Renal pelvis (tissue), 4 donors: ENCODE results near the gene SLC9A2. TPM values are rescaled to one million over a fixed set of nuclear protein-coding genes. Genes with fewer than 3 reads are reported as not detected.

Source experiments
- DNase-seq: peaks from one replicate; pipeline ENCODE4 v3.0.0-alpha.2; 2013
- polyA plus RNA-seq, 3 donors: library from polyadenylated mRNA; unstranded; fragments of 120-200 nt; gene quantifications; one replicate each; pipeline ENCODE4 v1.2.1, GENCODE V29; 2013; ENCODE audit not compliant: insufficient read length in 3 of 3

SLC9A2 gene
- polyA plus RNA-seq, 3 donors = 5.1 to 8.2 (median 5.3) TPM

DNA sequence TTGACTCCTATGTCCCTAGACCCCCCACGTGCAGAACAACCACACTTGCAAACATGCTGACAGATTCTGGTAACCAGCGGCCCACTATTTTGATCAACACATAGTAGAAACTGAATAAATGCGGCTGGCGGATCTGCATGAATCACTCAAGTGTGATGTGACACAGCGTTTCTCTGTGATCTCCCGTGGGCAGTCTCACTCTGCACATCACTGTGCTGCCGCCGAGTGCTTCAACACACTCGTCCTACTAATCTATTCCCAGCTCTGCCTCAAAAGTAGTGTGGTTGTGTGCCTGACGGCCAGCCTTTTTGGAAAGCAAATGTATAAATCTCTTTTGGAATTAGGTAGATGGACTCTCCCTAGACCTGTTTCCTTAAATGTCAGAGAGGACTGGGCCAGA is 105.2 kb downstream of the SLC9A2 start:
- no peak for DNase-seq

- no peak for DNase-seq
Measured at GRCh38 chr2:102726128-102727087, 107.1 kb downstream of the SLC9A2 start.

GRCh38 chr2:102735416-102736109 is 116.2 kb downstream of the SLC9A2 start:
- no peak for DNase-seq

DNA sequence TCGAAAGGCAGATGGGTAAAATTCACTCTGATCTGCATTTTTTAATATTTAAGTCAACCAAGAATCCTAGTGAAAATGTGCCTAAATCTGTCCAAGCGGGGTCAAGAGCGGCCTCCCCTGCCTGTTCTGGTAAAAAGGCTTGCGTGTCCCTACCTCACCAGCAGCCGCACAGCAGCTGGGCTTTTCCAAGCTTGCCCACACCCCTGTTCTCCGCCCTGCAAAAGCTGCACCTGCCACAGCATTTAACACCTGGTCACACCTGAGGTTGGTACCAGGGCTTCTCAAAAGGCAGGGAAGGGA is 116.7 kb downstream of the SLC9A2 start:
- DNase-seq = no peak

- peak; percentile 74 for DNase-seq
Measured at GRCh38 chr2:102736410-102737409, 117.4 kb downstream of the SLC9A2 start.

- no peak for DNase-seq
Measured at GRCh38 chr2:102737431-102737830, 118.1 kb downstream of the SLC9A2 start.

GRCh38 chr2:102743259-102743658 is 123.9 kb downstream of the SLC9A2 start:
- DNase-seq = no peak

DNA sequence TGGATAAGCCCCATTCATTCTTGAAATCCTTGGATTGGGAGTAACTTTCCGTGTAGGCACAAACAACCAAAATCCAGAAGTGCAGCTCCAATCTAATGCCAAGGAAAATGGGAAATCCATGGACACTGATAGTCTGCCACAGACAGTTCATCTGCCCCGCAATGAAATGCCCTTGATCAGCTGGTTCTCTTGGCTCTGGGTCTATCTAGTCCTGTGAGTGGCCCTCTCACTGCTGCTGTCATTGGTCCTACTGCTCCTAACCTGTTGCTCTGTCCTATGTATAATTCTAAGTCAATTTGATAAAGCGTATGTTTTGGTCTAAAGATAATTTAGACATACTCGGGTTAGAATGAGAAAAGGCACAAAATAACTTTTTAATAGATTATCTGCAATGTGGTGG is 128.8 kb downstream of the SLC9A2 start:
- DNase-seq = no peak

DNA sequence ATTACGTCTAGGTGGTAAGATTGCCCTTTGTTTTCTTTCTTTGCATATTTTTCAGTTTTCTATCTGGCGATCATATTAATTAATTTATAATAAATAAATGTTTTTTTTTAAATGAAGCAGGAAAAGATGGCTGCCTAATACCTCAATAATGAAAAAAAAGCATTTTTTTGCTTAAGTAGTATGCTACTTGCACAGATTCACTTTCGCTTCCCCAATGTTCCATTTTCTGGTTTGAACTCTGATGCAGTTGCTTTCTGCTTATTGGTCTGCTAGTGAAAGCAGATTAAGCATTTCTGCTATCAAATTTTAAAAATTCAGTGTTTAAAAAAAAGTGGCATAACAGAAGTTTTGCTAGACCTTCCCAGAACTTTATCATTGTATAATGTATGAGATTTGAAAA is 130.6 kb downstream of the SLC9A2 start:
- DNase-seq = no peak

DNA sequence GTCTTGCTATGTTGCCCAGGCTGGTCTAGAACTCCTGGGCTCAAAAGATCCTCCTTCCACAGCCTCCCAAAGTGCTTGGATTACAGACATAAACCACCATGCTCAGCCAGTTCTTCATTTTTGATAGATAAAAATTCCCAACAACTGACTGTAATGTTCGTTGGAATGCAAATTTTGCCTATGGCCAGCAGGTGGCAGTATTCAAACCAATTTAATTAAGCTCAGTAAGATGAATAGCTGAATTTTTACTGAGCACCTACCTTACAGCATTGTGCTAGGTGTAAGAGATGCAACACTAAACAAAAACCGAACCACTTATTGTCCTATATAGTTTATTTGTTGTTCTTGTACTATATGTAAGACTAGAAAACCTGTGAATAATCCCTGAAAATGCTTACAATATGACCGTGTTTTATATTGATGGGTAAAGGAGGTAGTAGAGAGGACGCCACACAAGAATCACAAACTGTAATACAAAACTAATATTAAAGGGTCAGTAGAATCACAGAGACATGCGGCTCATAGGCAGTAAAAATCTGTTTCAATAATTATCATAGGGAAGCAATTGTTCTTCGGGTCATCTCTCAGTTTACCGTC is 134.3 kb downstream of the SLC9A2 start:
- DNase-seq = peak; percentile 22

GRCh38 chr2:102754456-102755145 is 135.2 kb downstream of the SLC9A2 start:
- DNase-seq = no peak

- no peak for DNase-seq
Measured at GRCh38 chr2:102755284-102755683, 135.9 kb downstream of the SLC9A2 start.

GRCh38 chr2:102758439-102758838 is 139.1 kb downstream of the SLC9A2 start:
- no peak for DNase-seq

Other genes with a start within 250 kb of the SLC9A2 start
- under 1 TPM; 0.17 to 0.68 (median 0.36) TPM for gene IL18RAP, start 196.4 kb upstream of the SLC9A2 start, polyA plus RNA-seq
- 10 to 100 TPM in 1 of 3 donors, 1 to 10 TPM in 2; 5.5 to 13.2 (median 6.7) TPM for gene SLC9A4, start 146.3 kb upstream of the SLC9A2 start, polyA plus RNA-seq
- gene TMEM182, start 142.5 kb downstream of the SLC9A2 start, polyA plus RNA-seq = 1 to 10 TPM; 6.5 to 8.7 (median 7.6) TPM